Left ventricle myocardium inferior (tissue), 1 donor: ENCODE results near the gene EXOG. TPM values are rescaled to one million over a fixed set of nuclear protein-coding genes. Genes with fewer than 3 reads are reported as not detected.

Experiments
- DNase-seq: peaks from one replicate; pipeline ENCODE4 v3.0.0-alpha.2; 2020
- H3K27ac ChIP-seq: fragments of 200-600 bp; replicated peaks from 2 replicates; pipeline ENCODE4 v1.8.0; 2021
- H3K27me3 ChIP-seq: fragments of 200-600 bp; 2 replicates; pipeline ENCODE4 v1.8.0; 2021; ENCODE audit warnings: low read depth
- H3K36me3 ChIP-seq: fragments of 200-600 bp; 2 replicates; pipeline ENCODE4 v1.8.0; 2021
- H3K4me1 ChIP-seq: fragments of 200-600 bp; 2 replicates; pipeline ENCODE4 v1.8.0; 2021
- H3K4me3 ChIP-seq: fragments of 200-600 bp; 2 replicates; pipeline ENCODE4 v1.8.0; 2021; ENCODE audit warnings: mild to moderate bottlenecking, moderate library complexity
- H3K9me3 ChIP-seq: fragments of 200-600 bp; replicated peaks from 2 replicates; pipeline ENCODE4 v1.8.0; 2021
- intact Hi-C: fragments of 100-400 bp; cut with micrococcal nuclease; formaldehyde crosslinking; loops from one replicate; pipeline ENCODE4 v1.11.0; 2022
- long read RNA-seq: library from polyadenylated mRNA; unstranded; transcript quantifications from one replicate; pipeline ENCODE4 v2.0.0, GENCODE V29; 2021
- total RNA-seq: library from RNA; stranded (reverse); fragmentation: NEBNext Ultra II Directional; extraction: Animal tissue kit (Norgen Biotek cat#: 25700); gene quantifications from one replicate; pipeline ENCODE4 v1.2.1, GENCODE V29; 2021
- TF ChIP-seq, protein P1 (sequence below): fragments of 200-600 bp; IDR thresholded peaks from 2 replicates; pipeline ENCODE4 v1.8.0; 2021; ENCODE audit warnings: antibody characterized with exemption, mild to moderate bottlenecking, borderline replicate concordance
- donor health status: DM: no; HTN: yes; CAD: no; lungs with severe emphysema.

Gene EXOG, protein sequence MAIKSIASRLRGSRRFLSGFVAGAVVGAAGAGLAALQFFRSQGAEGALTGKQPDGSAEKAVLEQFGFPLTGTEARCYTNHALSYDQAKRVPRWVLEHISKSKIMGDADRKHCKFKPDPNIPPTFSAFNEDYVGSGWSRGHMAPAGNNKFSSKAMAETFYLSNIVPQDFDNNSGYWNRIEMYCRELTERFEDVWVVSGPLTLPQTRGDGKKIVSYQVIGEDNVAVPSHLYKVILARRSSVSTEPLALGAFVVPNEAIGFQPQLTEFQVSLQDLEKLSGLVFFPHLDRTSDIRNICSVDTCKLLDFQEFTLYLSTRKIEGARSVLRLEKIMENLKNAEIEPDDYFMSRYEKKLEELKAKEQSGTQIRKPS
- 27.9 TPM for total RNA-seq
- long read RNA-seq, transcript EXOG-201 (6 exons, 2,792 nt) = major isoform, 17 of 44 reads
- long read RNA-seq, partial matches to known transcripts = 3 of 44 reads
- long read RNA-seq, other reads (novel, unspliced or antisense) = 22 of 44 reads

DNA sequence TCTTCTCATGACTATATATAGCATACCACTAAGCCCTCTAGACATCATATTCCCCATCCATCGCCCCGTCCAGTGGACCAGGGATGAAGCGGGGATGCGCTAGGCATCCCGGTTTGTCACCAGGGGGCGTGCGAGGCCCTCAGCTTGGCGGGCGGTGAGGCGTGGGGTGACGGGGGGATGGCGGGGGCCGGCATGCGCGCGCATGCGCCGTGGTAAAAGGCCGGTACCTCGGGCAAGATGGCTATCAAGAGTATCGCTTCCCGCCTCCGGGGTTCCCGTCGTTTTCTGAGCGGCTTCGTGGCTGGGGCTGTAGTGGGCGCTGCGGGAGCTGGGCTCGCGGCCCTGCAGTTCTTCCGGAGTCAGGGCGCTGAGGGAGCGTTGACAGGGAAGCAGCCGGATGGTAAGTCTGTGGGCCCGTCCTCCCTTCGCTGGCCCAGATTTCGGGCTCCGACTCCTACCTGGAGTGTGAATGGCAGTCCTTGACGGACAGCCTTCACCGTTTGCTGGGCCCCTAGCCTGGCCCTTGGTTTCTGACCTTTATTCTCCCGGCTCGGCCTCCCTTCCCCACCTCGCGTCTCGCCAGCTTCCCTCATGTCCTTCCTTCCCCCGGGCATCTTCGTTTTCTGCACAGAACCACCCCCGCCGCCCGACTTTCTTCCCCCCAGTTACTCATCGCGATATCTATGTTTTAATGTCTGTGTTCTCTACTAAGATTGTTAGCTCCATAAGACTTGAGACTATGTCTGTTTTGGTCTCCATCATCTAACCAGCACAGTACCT lies at the start of gene EXOG:
EXOG (plus strand) TSS at position 210 of the 780 bp plus-strand sequence; CDS start at position 238, 28 bp downstream.
- TF ChIP-seq, protein P1, sequence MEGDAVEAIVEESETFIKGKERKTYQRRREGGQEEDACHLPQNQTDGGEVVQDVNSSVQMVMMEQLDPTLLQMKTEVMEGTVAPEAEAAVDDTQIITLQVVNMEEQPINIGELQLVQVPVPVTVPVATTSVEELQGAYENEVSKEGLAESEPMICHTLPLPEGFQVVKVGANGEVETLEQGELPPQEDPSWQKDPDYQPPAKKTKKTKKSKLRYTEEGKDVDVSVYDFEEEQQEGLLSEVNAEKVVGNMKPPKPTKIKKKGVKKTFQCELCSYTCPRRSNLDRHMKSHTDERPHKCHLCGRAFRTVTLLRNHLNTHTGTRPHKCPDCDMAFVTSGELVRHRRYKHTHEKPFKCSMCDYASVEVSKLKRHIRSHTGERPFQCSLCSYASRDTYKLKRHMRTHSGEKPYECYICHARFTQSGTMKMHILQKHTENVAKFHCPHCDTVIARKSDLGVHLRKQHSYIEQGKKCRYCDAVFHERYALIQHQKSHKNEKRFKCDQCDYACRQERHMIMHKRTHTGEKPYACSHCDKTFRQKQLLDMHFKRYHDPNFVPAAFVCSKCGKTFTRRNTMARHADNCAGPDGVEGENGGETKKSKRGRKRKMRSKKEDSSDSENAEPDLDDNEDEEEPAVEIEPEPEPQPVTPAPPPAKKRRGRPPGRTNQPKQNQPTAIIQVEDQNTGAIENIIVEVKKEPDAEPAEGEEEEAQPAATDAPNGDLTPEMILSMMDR = peak; percentile 92
- Histone ChIP-seq H3K27ac (peak within 1 kb of the TSS; percentile 89), H3K4me3 (peak within 1 kb of the TSS; percentile 86), H3K36me3 (peaks cover under 1% of the 10 kb centered on the region), H3K27me3 (no peaks in the 10 kb centered on the region), H3K4me1 (peaks cover 40% of the 10 kb centered on the region), H3K9me3 (no peaks in the 10 kb centered on the region)
- intact Hi-C loops = no loop called here
- DNase-seq = peak; percentile 93

DNA sequence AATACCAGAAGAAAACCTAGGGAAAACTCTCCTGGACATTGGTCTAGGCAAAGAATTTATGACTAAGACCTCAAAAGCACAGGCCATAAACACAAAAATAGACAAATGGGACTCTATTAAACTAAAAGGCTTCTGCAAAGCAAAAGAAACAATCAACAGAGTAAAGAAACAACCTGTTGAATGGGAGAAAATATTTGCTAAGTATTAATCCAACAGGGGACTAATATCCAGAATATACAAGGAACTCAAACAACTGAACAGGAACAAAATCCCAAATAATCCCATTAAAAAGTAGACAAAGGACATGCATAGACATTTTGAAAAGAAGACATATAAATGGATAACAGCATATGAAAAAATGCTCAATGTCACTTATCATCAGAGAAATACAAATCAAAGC lies 49.3 kb upstream of the EXOG start:
- DNase-seq = no peak
- Histone ChIP-seq H3K27ac (no peak overlapping the region), H3K4me3 (no peak overlapping the region), H3K4me1 (no peaks in the 10 kb centered on the region), H3K36me3 (no peaks in the 10 kb centered on the region), H3K27me3 (no peaks in the 10 kb centered on the region), H3K9me3 (peaks cover 14% of the 10 kb centered on the region)
- intact Hi-C loops = no loop called here
- TF ChIP-seq, protein P1 = no peak

DNA sequence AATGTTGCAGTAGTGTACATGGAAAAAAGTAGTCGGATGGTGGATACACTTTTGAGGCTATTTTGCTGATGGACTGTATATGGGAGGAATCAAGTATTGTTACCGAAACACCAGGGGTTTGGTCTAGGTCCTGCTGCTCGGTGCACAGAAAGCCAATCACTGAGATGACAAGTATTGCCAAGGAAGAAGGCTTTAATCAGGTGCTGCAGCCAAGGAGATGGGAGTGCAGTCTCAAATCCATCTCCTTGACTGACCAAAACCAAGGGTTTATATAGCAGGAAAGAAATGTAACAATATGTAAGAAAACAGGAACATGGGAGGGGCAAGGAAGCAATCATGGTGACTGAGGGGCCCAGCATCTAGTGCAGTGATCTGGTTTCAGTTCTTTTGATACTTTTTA lies 45.3 kb upstream of the EXOG start:
- Histone ChIP-seq H3K4me3 (no peak overlapping the region), H3K27me3 (no peaks in the 10 kb centered on the region), H3K27ac (no peak overlapping the region), H3K36me3 (no peaks in the 10 kb centered on the region), H3K9me3 (peaks cover 4% of the 10 kb centered on the region), H3K4me1 (peaks cover 25% of the 10 kb centered on the region)
- intact Hi-C loops = no loop called here
- TF ChIP-seq, protein P1 = no peak
- DNase-seq = no peak

DNA sequence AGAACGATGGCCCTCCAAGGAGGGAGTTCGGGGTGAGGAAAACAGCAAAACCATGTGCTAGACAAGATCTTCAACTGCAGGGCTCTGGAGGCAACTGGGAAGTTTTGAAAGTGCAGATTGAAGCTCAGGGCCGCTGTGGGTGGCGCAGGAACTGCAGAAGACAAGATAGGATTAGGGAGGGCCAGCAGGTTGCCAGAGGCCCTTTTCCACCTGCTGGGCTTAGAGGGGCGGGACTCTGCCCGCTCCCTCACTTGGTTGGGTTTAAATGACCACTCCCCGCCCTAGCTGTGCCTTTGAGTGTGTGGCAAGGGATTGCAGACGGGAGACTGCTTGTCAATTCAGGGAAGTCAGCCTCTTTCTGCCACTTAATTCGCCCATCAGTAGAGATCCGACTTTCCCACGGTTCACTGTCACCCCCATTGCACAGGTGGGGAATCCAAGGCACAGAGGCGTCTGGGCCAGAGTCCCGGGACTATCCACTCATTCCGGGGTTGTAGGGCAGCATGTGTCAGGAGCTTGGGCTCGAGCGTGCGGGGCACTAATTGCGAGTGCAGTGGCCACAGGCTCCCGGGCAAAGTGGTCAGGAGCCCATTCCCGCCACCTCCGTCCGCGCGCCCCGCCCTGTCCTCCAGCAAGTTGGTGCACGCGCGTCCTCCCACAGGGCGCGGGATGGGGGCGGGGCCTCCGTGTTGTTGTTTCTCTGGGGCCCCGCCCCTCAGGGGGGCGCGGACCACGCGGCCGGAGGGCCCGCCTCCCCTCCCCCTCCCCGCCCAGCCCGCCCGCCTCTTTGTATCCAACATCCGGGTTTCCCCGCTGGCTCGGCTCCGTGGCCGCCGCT lies 42.8 kb upstream of the EXOG start, which contains the start of gene ACVR2B:
ACVR2B (plus strand) TSS at position 816 of the 838 bp plus-strand sequence. CDS start 433 bp downstream, outside the sequence.
- no peaks in the 10 kb centered on the region for H3K27me3 ChIP-seq
- H3K9me3 ChIP-seq = no peaks in the 10 kb centered on the region
- peak within 1 kb of the TSS; percentile 96 for H3K4me3 ChIP-seq
- peak; percentile 93 for DNase-seq
- peak within 1 kb of the TSS; percentile 92 for H3K27ac ChIP-seq
- no peaks in the 10 kb centered on the region for H3K36me3 ChIP-seq
- intact Hi-C loops = no loop called here
- peaks cover 45% of the 10 kb centered on the region for H3K4me1 ChIP-seq
- TF ChIP-seq, protein P1 = no peak

DNA sequence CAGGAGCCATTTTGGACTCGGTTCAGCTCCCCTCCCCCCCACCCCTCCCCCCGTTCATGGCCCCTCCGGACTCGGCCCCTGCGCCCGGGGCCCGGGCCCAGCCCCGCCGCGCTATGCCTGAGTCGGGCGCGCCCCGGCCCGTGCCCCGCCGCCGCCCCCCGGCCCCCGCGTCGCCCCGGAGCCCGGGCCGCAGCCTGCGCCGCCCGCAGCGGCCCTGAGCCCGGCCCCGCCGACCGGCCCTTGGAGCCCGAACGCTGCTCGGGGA lies 42.3 kb upstream of the EXOG start:
- TF ChIP-seq, protein P1 = no peak
- intact Hi-C loops = no loop called here
- H3K4me1 ChIP-seq = peaks cover 50% of the 10 kb centered on the region

More for the DNA sequence above, 42.3 kb upstream of the EXOG start:
- H3K36me3 ChIP-seq = no peaks in the 10 kb centered on the region
- H3K27me3 ChIP-seq = no peaks in the 10 kb centered on the region
- peak overlapping the region; percentile 96 for H3K4me3 ChIP-seq
- DNase-seq = no peak
- H3K9me3 ChIP-seq = no peaks in the 10 kb centered on the region
- peak overlapping the region; percentile 92 for H3K27ac ChIP-seq
